Renal cortical epithelial cell (primary cell): ENCODE measurements around the gene GXYLT1. TPM values are rescaled to one million over a fixed set of nuclear protein-coding genes. Genes with fewer than 3 reads are reported as not detected.
"Not testable (repeated sequence)": the region's sequence is repeated elsewhere in the genome, so short reads cannot be mapped to it uniquely, and the experiment has no call there.

Experiments
- DNase-seq: peaks from one replicate; pipeline ENCODE4 v3.0.0-alpha.2; 2011; ENCODE audit warnings: low read depth
- total RNA-seq: library from RNA; depleted of rRNA; stranded (reverse); fragments of >200 nt; gene quantifications from 2 replicates; pipeline ENCODE4 v1.2.3, GENCODE V29; 2014

Gene GXYLT1, protein sequence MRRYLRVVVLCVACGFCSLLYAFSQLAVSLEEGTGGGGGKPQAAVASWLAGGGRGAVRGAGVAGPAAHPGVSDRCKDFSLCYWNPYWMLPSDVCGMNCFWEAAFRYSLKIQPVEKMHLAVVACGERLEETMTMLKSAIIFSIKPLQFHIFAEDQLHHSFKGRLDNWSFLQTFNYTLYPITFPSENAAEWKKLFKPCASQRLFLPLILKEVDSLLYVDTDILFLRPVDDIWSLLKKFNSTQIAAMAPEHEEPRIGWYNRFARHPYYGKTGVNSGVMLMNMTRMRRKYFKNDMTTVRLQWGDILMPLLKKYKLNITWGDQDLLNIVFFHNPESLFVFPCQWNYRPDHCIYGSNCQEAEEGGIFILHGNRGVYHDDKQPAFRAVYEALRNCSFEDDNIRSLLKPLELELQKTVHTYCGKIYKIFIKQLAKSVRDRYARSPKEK
- 13.9 and 24.0 TPM in 2 replicates for total RNA-seq

DNA sequence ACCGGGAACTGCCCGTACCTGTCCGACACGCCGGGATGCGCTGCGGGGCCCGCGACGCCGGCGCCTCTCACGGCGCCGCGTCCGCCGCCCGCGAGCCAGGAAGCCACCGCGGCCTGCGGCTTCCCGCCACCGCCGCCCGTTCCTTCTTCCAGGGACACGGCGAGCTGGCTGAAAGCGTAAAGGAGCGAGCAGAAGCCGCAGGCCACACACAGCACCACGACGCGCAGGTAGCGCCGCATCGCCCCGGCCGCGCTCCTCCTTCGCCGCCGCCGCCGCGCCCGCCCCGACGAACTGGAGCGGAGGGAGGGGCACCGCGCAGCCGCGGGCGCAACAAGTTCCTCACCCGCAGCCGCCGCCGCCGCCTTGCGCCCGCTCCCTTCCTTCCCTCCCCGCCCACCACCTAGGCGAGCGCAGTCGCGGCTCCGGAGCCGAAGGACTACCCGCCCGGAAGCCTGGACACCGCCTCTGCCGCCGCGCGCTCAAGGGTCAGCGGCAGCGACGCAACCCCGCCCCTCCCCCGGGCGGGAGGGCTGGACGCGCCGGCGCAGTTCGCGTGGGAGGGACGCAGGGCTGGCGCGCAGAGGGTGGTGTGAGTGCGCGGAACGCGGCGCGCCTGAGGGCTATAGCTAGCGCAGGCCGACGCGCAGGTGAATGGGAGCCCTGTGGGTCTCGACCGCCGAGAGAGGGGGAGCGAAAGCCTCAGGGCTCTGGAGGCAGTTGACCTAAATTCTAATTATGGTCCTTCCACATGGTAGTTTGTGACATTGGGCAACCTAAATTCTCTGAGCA is at the start of gene GXYLT1:
Gene GXYLT1 (minus strand): TSS at position 467 of the 789 bp plus-strand sequence. CDS start 228 bp downstream, at position 239.
- peak; percentile 74 for DNase-seq

DNA sequence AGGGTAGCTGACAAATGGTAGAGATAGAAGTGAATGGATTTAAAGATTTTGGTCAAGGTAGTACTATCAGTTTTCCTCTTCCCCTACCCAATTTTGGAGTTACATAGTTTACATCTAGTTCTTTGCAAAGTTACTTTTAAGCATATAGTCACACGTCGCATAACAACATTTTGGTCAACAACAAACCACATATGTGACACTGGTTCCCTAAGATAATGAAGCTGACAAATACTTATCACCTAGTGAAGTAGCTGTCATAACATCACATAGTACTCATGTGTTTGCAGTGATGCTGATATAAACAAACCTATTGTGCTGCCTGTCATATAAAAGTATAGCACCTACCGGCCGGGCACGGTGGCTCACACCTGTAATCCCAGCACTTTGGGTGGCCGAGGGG is 48.0 kb upstream of the GXYLT1 start:
- no peak for DNase-seq

DNA sequence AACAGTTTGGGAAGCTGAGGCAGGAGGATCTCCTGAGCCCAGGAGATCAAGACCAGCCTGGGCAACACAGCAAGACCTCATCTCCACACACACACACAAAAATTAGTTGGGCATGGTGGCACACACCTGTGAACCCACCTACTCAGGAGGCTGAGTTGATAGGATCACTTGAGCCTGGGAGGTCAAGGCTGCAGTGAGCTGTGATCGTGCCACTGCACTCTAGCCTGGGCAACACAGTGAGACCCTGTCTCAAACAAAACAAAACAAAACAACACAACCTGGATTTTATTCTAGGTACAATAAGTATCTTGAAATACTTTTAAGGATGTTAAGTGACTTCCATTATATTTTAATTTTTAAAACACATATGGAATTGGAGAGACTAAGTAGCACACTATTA is 47.6 kb upstream of the GXYLT1 start:
- DNase-seq = no peak

DNA sequence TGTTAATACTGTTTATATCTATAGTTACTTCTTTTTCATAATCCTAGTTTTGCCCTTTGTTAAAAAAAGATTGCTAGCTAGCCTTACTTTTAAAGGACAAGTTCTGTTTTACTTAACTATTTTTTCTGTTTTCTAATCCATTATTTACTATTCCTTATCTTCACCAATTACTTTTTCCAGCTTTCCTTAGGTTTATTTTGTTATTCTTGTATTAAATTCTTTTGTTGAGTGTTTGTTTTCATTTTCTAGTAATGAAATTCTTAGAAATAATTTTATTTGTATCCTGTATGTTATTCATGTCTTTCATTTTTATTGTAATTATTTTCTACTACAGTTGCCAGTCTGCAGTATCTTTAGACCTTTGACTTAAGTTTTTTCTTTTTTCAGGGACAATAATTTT is 45.7 kb upstream of the GXYLT1 start:
- no peak for DNase-seq

DNA sequence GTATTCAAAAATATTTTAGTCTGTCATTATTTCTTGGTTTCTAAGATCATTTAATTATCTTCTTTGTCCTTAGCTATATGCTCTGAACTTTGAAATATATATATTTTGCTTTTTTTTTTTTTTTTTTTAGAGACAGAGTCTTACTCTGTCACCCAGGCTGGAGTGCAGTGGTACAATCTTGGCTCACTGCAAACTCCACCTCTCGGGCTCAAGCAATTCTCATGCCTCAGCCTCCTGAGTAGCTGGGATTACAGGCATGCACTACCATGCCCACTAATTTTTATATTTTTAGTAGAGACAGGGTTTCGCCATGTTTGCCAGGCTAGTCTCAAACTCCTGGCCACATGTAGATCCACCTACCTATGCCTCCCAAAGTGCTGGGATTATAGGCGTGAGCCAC is 43.6 kb upstream of the GXYLT1 start:
- not testable (repeated sequence) for DNase-seq

DNA sequence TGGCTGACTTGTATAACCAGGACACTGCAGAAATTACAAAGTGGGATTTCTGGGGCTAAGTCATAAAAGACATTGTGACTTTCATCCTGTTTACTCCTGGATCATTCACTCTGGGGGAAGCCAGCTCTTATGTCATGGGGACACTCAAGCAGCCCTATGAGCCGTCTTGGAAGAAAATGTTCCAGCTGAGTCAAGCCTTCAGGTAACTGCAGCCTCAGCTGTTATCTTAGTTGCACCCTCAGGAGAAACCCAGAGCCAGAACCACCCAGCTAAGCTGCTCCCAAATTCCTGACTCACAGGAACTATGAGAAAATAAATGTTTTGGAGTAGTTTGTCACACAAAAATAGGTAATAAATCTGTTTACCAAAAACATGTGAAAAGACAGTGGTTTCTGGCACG is 43.1 kb upstream of the GXYLT1 start:
- DNase-seq = no peak

DNA sequence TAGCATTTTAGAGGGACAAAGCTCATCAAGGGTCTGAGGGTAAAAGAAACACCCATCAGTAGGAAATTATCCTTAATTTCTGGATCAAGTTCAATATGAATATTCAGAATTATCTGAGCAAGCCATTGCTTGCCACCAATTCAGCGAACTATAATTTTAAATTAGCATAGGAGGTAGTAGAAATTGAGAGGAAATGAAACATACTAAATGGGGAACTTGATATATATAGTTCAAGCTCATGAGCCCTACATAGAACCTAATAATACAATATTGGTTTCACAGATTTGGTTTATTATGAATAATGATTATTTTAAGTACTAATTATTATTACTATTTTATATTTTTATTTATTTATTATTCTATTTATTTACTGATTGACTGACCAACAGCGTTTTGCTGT is 42.1 kb upstream of the GXYLT1 start:
- DNase-seq = no peak

DNA sequence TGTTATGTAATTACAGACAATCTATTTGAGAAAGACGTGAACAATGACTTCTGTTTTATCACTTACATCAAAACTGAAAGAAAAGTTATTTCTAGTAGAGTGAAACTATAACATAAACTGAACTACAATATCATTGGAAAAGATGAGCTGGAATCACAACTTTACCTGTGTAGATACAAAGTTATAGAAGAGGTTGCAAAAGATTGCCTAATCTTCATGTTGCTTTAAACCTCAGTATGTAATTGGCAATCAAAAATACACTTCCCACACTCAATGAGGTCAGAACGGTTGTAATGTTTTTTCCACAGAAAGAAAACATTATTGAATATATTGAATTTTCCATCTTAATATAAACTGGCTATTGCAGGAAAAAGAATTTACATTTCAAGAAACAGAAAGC is 37.7 kb upstream of the GXYLT1 start:
- no peak for DNase-seq

DNA sequence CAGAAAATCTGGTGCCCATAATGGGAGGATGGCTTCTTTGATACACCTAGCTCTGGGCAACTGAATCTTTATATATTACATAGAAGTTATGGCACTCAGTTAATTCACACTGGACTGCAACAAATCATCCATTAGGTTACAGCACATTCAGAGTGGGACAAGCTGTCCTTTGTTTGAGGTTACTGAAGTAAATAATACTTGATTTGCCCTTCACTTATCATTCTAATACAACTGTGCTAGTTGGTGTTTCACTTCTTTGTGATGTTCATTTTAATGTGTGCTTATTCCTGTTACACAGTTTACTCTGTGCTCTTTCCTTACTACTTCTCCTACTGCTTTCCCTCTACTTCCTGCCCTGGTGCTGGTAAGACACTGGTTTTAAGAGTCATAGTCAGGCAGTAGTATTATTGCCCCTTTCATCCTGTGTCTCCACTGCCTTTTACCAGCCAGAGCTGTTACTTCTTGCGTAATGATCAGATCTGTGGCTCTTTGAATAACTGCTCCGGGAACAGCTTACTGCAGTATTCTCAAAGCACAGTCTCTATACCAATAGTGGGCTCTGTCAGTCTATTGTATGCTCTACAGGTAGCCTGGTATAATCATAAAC is 36.4 kb upstream of the GXYLT1 start:
- peak; percentile 82 for DNase-seq

DNA sequence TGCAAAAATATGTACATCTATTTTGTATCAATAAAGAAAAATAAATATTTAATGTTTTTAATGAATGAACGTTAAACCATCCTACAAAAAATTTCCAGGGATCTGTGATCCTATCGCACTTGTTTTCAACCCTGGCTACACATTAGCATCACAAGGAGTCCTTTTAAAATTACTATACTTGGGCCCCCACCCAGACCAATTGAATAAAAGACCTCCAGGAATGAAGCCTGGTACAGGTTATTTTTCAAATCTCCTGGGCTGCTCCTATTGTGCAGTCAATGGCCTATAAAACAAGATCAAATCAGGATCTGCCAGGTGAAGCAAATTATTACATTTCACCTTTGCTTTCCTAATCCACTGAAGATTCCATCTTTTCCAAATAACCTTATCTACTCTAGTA is 33.4 kb upstream of the GXYLT1 start:
- no peak for DNase-seq

DNA sequence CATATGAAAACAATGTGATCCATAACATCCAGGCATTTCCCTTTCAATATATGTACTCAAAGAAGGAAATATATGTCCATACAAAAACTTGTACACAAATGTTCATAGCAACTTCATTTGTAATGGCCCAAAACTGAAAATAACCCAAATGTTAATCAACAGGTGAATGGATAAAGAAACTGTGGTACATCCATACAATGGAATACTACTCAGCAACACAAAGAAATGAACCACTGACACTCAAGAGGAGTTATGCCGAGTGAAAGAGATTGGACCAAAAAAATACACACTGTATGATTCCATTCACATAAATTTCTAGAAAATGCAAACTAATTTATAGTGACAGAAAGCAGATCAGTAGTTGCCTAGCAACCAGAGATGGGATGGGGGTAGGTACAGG is 30.3 kb upstream of the GXYLT1 start:
- no peak for DNase-seq

DNA sequence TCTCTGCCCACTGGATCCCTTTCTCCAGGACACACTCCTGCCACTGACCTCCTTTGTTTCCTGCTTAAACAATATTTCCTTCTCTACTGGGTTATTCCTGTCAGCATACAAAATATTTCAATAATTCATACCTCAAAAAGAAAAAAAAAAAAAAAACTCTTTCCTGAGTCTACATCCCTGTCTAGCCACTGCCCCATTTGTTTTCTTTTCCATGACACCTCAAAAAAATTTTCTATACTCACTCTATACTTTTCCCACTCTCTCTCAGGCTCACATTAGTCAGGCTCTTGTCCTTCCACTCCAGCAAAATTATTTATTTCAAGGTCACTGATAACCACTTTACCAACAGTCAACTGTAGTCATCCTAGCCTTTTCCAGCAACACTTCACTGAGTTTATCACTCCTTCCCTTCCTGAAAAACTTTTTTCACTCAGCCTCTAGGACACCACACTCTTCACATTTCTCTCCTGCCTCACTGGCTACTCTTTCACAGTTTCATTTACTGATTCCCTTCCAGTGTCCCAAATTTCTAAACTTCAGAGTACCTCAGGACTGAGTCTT is 29.4 kb upstream of the GXYLT1 start:
- no peak for DNase-seq

DNA sequence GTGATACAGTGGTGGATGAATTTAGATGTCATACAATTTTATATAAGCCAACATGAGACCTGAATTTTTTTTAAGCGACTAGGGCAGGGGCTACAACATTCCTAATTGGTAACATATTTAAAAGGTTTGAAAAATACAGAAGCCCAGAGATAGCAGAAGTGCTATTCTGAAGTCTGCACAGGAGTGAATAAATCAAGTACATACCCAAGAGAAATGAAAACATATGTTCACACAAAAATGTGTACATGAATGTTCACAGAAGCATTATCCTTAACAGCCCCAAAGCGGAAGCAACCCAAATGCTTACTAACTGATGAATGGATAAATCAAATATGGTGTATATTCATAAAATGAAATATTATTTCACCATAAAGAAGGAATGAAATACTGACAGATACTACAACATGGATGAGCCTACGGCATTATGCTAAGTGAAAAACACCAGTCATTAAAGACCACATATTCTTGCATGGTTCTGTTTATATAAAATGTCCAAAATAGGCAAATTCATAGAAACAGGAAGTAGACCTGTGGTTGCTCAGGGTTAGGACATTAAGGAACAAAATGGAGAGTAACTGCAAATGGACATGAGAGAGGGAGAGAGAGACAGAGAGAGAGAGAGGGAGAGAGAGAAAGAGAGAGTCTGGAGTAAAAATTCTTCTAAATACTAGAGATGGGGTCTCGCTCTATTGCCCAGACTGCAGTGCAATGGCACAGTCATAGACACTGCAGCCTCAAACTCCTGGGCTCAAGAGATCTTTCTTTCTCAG is 28.0 kb upstream of the GXYLT1 start:
- DNase-seq = no peak

DNA sequence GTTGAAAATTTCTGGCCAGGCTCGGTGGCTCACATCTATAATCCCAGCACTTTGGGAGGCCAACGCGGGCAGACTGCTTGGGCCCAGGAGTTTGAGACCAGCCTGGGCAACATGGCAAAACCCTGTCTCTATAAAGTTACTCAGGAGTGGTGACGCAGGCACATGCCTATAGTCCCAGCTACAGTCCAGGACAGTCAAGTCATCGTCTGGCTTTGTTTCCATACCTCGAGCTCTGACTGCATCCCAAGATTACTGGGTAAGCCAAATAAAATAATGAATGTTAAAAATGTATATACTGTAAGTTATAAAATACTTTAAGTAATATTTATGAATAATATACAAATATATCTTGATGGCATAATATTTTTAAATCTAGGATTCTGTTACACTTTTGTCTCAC is 23.0 kb upstream of the GXYLT1 start:
- no peak for DNase-seq

DNA sequence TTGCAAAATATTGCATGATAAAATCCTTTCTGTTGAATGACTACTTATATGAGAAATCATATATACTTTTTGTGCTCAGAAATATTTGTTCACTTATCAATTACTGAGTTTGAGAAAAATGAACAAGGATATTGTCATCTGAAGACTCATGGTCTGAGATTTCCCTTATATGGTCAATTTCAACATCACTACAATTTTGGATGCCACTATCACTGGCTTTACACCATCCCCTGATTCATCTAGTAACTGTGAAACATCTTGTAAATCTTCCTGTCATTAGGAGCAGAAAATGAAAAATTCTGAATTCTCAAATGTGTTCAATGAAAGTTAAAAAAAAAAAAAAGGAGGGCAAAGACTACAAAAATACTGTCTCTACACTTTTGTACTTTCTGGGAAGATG is 21.8 kb upstream of the GXYLT1 start:
- DNase-seq = no peak

DNA sequence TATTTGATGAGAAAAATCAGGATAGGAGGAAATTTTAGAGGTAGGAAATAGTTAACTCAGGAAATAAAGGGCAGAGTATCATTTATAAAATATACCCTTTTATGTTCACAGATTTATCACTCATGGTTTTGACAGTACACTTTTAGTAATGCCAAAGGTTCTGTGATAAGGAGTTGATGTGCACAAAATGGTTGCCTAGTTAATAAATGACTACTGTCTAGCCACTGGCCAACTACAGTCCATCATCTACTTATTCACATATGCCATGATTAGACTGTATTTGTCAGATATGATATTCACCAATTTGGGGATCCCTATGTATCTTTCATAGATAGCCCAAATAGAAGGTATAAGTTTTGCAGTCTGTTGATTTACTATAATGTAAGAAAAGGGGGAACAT is 19.2 kb upstream of the GXYLT1 start:
- no peak for DNase-seq

DNA sequence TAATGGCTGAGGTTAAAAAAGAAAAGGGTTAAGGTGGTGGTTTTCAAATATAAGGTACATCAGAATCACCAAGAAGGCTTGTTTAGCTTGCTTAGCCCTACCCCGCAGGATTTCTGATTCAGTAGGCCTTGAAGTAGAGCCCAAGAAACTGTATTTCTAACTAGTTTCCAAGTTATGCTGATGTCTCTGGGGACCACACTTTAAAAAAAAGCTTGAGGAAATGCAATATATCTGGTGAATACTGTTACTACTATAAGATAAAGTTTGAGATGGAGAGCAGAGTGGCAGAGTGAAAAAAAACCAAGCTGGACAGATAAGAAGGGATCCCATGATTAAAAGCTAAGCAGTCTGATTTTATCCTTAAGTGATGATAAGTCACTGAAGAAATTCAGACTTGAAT is 18.3 kb upstream of the GXYLT1 start:
- DNase-seq = no peak

DNA sequence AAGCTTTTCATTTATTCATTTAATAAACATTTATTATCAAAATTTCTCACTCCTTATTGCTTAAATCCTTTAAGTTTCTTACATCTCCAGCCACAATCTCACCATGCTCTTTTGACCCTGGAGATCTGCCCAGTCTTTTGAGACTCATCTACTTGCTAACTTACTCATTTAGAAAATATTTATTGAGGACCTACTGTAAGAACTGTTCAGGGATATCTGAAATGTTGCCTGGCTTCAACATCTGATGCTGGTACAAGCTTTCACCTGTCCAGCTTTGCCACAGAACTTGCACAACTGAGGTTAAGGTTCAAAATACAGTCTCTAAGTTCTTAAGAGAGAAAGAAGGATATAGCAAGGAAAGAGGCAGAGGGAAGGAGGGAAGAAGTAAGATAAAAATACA is 17.5 kb upstream of the GXYLT1 start:
- peak; percentile 31 for DNase-seq

DNA sequence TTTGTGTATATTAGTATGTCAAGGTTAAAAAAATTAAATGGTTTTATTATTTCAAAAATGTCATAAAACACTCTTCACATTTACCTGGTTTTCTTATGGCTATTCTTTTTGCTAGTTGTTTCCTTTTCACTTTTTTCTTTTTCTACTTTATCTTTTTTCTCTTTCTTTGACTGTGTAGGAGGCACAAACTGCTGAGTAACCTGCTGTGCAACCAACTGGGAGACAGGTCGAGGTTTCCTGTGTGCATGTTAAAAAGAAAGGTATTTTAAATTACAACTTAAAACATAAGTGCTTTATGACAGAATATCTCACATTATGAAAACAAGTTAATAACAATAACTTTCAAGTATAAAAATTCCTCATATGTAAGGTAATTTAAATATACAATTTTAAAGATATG is 16.9 kb upstream of the GXYLT1 start:
- DNase-seq = no peak

DNA sequence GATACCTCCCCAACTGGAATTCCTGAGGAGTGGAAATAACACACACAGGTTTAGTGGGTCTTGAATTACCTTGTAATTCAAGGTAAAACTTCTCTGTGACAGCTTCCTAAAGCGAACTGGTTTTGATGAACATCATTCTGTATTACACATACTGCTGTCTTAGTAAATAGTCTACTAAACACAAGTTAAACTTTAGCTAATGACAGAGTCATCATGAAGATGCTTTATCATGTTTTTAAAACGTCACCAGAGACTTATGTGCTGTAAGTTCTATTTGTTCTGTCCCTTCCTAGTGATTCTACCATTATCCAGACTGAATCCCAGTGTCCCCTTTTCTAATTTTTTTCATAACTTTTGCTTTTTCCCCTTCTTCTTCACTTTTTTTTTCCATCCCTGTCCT is 11.6 kb upstream of the GXYLT1 start:
- peak; percentile 90 for DNase-seq

DNA sequence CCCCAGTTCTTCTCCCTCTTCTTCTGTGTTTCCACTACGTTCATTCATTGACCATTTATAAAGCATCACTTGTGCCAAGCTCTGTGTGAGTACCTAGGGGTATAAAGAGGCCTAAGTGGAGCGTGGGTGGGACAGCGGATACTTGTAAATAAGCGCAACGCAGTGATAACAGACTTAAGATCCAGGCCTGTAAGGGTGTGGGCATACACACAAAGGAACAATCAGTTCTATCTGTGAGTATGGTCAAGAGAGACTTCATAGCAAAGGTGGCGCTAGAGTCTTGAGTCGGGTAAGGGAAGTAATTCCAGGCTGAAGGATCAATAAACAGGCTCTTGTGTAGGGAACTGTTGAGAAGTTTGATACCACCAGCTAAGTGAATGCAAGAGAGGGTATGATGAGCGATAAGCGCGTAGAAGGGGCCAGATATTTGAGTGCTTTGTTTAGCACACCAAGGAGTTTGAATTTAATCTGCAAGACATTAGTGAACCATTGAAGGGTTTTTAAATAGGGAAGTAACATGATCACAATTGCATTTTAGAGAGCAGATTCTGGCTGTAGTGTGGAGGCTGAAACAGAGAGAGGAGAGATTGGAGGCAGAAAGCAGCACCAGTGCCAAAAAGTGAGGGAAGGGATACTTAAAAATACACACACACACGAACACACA is 1.0 kb upstream of the GXYLT1 start:
- no peak for DNase-seq
